Liver (tissue), 9 donors: ENCODE measurements around the gene DCUN1D1. TPM values are rescaled to one million over a fixed set of nuclear protein-coding genes. Genes with fewer than 3 reads are reported as not detected.

Experiments used
- DNase-seq: peaks from one replicate; pipeline ENCODE4 v3.0.0-alpha.2; 2017; ENCODE audit warnings: low spot score
- H3K27ac ChIP-seq, 2 donors: one replicate each; pipeline ENCODE4 v1.7.0; 2013; ENCODE audit warnings: inconsistent platforms in 2 of 2, low read length in 2 of 2, control low read depth in 1 of 2, low read depth in 1 of 2, mild to moderate bottlenecking in 1 of 2
- H3K27me3 ChIP-seq, 4 donors: one replicate each; pipeline versions ENCODE4 v1.6.1 to v1.7.0; 2013; ENCODE audit warnings: low read length in 3 of 4, inconsistent platforms in 1 of 4, mild to moderate bottlenecking in 1 of 4, moderate library complexity in 1 of 4; ENCODE audit not compliant: control insufficient read depth in 4 of 4, insufficient read depth in 4 of 4
- H3K36me3 ChIP-seq, 4 donors: one replicate each; pipeline versions ENCODE4 v1.6.1 to v1.7.0; 2013; ENCODE audit warnings: low read length in 3 of 4, mild to moderate bottlenecking in 3 of 4, low read depth in 1 of 4, moderate library complexity in 1 of 4; ENCODE audit not compliant: control insufficient read depth in 4 of 4, insufficient read depth in 3 of 4
- H3K4me1 ChIP-seq, 4 donors: one replicate each; pipeline versions ENCODE4 v1.6.1 to v1.7.0; 2013; ENCODE audit warnings: low read length in 3 of 4, mild to moderate bottlenecking in 3 of 4, moderate library complexity in 1 of 4; ENCODE audit not compliant: control insufficient read depth in 4 of 4, insufficient read depth in 4 of 4
- H3K4me3 ChIP-seq, 3 donors: one replicate each; pipeline versions ENCODE4 v1.6.1 to v1.7.0; 2013; ENCODE audit warnings: low read length in 3 of 3, control low read depth in 1 of 3, low read depth in 1 of 3, mild to moderate bottlenecking in 1 of 3
- H3K9ac ChIP-seq, 2 donors: one replicate each; pipeline ENCODE4 v1.7.0; 2013; ENCODE audit warnings: low read length in 2 of 2, mild to moderate bottlenecking in 2 of 2, moderate library complexity in 2 of 2, control low read depth in 1 of 2, low read depth in 1 of 2
- H3K9me3 ChIP-seq, 4 donors: one replicate each; pipeline versions ENCODE4 v1.6.1 to v1.7.0; 2013; ENCODE audit warnings: low read length in 3 of 4; ENCODE audit not compliant: control insufficient read depth in 4 of 4
- FOXA1 ChIP-seq: IDR thresholded peaks from 2 replicates; pipeline ENCODE4 v1.6.1; 2016; ENCODE audit warnings: antibody characterized with exemption
- GABPA ChIP-seq, 2 donors: IDR thresholded peaks in 1 of 2; conservative IDR thresholded peaks in 1 of 2; 2 replicates each; pipeline ENCODE4 v1.6.1; 2016; ENCODE audit warnings: antibody characterized with exemption in 2 of 2, mild to moderate bottlenecking in 1 of 2, moderate library complexity in 1 of 2
- HNF4A ChIP-seq, 2 donors: conservative IDR thresholded peaks; 2 replicates each; pipeline ENCODE4 v1.6.1; 2016; ENCODE audit warnings: antibody characterized with exemption in 2 of 2, mild to moderate bottlenecking in 2 of 2
- RAD21 ChIP-seq, 2 donors: IDR thresholded peaks; 2 replicates each; pipeline ENCODE4 v1.6.1; 2016; ENCODE audit warnings: antibody characterized with exemption in 2 of 2, mild to moderate bottlenecking in 2 of 2
- RXRA ChIP-seq, 2 donors: IDR thresholded peaks; 2 replicates each; pipeline ENCODE4 v1.6.1; 2017 to 2018; ENCODE audit warnings: antibody characterized with exemption in 2 of 2, mild to moderate bottlenecking in 1 of 2
- SP1 ChIP-seq: IDR thresholded peaks from 2 replicates; pipeline ENCODE4 v1.6.1; 2018; ENCODE audit warnings: antibody characterized with exemption, mild to moderate bottlenecking
- YY1 ChIP-seq: IDR thresholded peaks from 2 replicates; pipeline ENCODE4 v1.6.1; 2016; ENCODE audit warnings: antibody characterized with exemption, mild to moderate bottlenecking
- WGBS: extraction: QIAGEN DNeasy Blood & Tissue Kit; methylation state at CpG from one replicate; pipeline ENCODE4 v1.1.7; 2013; 5-methylcytosine and 5-hydroxymethylcytosine counted together
- polyA plus RNA-seq, 2 donors: library from polyadenylated mRNA; stranded (reverse) in 1 of 2; unstranded in 1 of 2; fragments of 200-250 nt in 1 of 2; fragments of >200 nt in 1 of 2; fragmentation: Nextera tagmentation in 1 of 2; extraction: Ambion mirVana in 1 of 2; gene quantifications; one replicate each; pipeline versions ENCODE4 v1.2.1 to v1.2.3, GENCODE V29; 2013 to 2015
- total RNA-seq, 2 donors: library from RNA; depleted of rRNA; stranded (reverse); fragments of >200 nt; gene quantifications; one replicate each; pipeline ENCODE4 v1.2.3, GENCODE V29; 2014
- TF ChIP-seq, protein P1 (sequence below): IDR thresholded peaks from 2 replicates; pipeline ENCODE4 v1.6.1; 2016; ENCODE audit warnings: antibody characterized with exemption
- TF ChIP-seq, protein P2 (sequence below): fragments of 150-350 bp; IDR thresholded peaks from 2 replicates; pipeline ENCODE4 v1.5.1; 2017; ENCODE audit warnings: improper control_type of control experiment, low read depth, low read length; ENCODE audit not compliant: missing input control
- TF ChIP-seq, protein P3 (sequence below): IDR thresholded peaks from 2 replicates; pipeline ENCODE4 v1.6.1; 2016; ENCODE audit warnings: antibody characterized with exemption
- TF ChIP-seq, protein P4 (sequence below): IDR thresholded peaks from 2 replicates; pipeline ENCODE4 v1.6.1; 2016; ENCODE audit warnings: antibody characterized with exemption, mild to moderate bottlenecking
- TF ChIP-seq, protein P5 (sequence below): IDR thresholded peaks from 2 replicates; pipeline ENCODE4 v1.6.1; 2016; ENCODE audit warnings: antibody characterized with exemption
- donor health status: healthy.
- donor health status: healthy.
- donor health status: healthy.
- donor health status: healthy.
- donor health status: healthy.

DCUN1D1 gene
- total and polyA plus RNA-seq, 4 donors = 9.1 to 56.0 (median 23.5) TPM

DNA sequence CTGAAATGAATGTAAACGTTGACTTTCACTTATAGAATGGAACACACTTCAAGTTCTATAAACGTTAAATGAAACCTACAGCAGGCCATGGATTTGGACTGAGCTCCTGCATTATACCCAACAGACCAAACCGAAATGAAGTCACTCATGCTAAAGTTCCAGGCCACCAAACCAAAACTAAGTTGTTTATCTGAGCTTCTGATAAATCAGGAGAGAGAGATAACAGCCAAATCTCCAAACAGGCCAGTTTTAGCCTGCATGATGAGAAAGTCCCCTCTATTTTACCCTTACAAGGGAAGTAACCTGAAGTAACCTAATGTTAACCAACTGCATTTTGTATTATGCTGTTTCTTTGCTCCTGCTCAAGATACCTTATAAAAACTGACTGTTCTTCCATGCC is 44.5 kb downstream of the DCUN1D1 start:
- H3K9me3 ChIP-seq = no peaks in the 10 kb centered on the region
- H3K9ac ChIP-seq = no peak overlapping the region
- H3K4me1 ChIP-seq = no peaks in the 10 kb centered on the region
- DNase-seq = no peak
- no peak overlapping the region for H3K4me3 ChIP-seq
- H3K36me3 ChIP-seq = peaks cover 0 to 3% (median 0%) of the 10 kb centered on the region in 4 donors
- WGBS = 83% methylated on average over 3 of the region's 3 CpGs
- TF ChIP-seq, protein P1, sequence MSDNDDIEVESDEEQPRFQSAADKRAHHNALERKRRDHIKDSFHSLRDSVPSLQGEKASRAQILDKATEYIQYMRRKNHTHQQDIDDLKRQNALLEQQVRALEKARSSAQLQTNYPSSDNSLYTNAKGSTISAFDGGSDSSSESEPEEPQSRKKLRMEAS = no peak
- TF ChIP-seq, protein P2, sequence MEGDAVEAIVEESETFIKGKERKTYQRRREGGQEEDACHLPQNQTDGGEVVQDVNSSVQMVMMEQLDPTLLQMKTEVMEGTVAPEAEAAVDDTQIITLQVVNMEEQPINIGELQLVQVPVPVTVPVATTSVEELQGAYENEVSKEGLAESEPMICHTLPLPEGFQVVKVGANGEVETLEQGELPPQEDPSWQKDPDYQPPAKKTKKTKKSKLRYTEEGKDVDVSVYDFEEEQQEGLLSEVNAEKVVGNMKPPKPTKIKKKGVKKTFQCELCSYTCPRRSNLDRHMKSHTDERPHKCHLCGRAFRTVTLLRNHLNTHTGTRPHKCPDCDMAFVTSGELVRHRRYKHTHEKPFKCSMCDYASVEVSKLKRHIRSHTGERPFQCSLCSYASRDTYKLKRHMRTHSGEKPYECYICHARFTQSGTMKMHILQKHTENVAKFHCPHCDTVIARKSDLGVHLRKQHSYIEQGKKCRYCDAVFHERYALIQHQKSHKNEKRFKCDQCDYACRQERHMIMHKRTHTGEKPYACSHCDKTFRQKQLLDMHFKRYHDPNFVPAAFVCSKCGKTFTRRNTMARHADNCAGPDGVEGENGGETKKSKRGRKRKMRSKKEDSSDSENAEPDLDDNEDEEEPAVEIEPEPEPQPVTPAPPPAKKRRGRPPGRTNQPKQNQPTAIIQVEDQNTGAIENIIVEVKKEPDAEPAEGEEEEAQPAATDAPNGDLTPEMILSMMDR = no peak
- H3K27me3 ChIP-seq = no peaks in the 10 kb centered on the region
- H3K27ac ChIP-seq = no peak overlapping the region

DNA sequence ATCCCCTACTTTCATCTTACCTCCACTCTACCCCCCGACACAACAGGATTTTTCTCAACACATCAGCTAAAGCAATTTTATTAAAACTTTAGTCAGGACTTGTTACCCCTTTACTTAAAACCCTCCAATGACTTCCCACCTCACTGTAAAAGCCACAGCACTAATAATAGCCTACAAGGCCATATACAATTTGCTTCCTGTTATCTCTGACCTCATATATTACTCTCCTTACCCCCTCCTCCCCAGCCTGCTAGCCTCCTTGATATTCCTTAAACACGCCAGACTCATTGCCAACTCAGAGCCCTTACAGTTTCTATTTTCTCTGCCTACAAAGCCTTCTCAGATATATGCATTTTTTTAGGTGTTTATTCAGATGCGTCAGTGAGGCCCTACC is 54.4 kb downstream of the DCUN1D1 start:
- TF ChIP-seq, protein P3, sequence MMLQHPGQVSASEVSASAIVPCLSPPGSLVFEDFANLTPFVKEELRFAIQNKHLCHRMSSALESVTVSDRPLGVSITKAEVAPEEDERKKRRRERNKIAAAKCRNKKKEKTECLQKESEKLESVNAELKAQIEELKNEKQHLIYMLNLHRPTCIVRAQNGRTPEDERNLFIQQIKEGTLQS = no peak
- TF ChIP-seq, protein P2 = no peak
- TF ChIP-seq FOXA1 = no peak
- TF ChIP-seq YY1 = no peak
- TF ChIP-seq HNF4A (conservative IDR thresholded peaks at IDR 0.05) = no peak
- no peak for TF ChIP-seq GABPA (IDR thresholded peaks at IDR 0.05 in 1 of 2, conservative IDR thresholded peaks at IDR 0.05 in 1 of 2)
- TF ChIP-seq RAD21 (IDR thresholded peaks at IDR 0.05) = no peak
- TF ChIP-seq, protein P4, sequence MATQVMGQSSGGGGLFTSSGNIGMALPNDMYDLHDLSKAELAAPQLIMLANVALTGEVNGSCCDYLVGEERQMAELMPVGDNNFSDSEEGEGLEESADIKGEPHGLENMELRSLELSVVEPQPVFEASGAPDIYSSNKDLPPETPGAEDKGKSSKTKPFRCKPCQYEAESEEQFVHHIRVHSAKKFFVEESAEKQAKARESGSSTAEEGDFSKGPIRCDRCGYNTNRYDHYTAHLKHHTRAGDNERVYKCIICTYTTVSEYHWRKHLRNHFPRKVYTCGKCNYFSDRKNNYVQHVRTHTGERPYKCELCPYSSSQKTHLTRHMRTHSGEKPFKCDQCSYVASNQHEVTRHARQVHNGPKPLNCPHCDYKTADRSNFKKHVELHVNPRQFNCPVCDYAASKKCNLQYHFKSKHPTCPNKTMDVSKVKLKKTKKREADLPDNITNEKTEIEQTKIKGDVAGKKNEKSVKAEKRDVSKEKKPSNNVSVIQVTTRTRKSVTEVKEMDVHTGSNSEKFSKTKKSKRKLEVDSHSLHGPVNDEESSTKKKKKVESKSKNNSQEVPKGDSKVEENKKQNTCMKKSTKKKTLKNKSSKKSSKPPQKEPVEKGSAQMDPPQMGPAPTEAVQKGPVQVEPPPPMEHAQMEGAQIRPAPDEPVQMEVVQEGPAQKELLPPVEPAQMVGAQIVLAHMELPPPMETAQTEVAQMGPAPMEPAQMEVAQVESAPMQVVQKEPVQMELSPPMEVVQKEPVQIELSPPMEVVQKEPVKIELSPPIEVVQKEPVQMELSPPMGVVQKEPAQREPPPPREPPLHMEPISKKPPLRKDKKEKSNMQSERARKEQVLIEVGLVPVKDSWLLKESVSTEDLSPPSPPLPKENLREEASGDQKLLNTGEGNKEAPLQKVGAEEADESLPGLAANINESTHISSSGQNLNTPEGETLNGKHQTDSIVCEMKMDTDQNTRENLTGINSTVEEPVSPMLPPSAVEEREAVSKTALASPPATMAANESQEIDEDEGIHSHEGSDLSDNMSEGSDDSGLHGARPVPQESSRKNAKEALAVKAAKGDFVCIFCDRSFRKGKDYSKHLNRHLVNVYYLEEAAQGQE = no peak
- TF ChIP-seq, protein P5, sequence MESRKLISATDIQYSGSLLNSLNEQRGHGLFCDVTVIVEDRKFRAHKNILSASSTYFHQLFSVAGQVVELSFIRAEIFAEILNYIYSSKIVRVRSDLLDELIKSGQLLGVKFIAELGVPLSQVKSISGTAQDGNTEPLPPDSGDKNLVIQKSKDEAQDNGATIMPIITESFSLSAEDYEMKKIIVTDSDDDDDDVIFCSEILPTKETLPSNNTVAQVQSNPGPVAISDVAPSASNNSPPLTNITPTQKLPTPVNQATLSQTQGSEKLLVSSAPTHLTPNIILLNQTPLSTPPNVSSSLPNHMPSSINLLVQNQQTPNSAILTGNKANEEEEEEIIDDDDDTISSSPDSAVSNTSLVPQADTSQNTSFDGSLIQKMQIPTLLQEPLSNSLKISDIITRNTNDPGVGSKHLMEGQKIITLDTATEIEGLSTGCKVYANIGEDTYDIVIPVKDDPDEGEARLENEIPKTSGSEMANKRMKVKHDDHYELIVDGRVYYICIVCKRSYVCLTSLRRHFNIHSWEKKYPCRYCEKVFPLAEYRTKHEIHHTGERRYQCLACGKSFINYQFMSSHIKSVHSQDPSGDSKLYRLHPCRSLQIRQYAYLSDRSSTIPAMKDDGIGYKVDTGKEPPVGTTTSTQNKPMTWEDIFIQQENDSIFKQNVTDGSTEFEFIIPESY = no peak
- TF ChIP-seq RXRA (IDR thresholded peaks at IDR 0.05) = no peak
- TF ChIP-seq SP1 = no peak
- Histone ChIP-seq H3K4me1 (peaks cover 0 to 7% (median 3%) of the 10 kb centered on the region in 4 donors), H3K4me3 (no peak overlapping the region), H3K27me3 (no peaks in the 10 kb centered on the region), H3K27ac (no peak overlapping the region), H3K36me3 (no peaks in the 10 kb centered on the region), H3K9ac (no peak overlapping the region), H3K9me3 (no peaks in the 10 kb centered on the region)
- no peak for DNase-seq
- WGBS = 94% methylated on average over 3 of the region's 3 CpGs
